Lower leg skin (tissue), 3 donors: ENCODE data around the gene MTHFD1L.
A peak's percentile ranks its signal among the peaks of the same experiment; 100 is the strongest.
"Not testable (repeated sequence)": the region's sequence is repeated elsewhere in the genome, so short reads cannot be mapped to it uniquely, and the experiment has no call there.

Experiments used
- POLR2A ChIP-seq, 2 donors: fragments of 450-650 bp; IDR thresholded peaks; one replicate each; pipeline ENCODE4 v1.6.1; 2016 to 2017; ENCODE audit warnings: antibody characterized with exemption in 2 of 2, mild to moderate bottlenecking in 1 of 2, moderate library complexity in 1 of 2
- TF ChIP-seq, protein P1 (sequence below), 3 donors: fragments of 450-650 bp; IDR thresholded peaks; one replicate each; pipeline ENCODE4 v1.5.1; 2016; ENCODE audit warnings: antibody characterized with exemption in 3 of 3, mild to moderate bottlenecking in 3 of 3, moderate library complexity in 2 of 3

DNA sequence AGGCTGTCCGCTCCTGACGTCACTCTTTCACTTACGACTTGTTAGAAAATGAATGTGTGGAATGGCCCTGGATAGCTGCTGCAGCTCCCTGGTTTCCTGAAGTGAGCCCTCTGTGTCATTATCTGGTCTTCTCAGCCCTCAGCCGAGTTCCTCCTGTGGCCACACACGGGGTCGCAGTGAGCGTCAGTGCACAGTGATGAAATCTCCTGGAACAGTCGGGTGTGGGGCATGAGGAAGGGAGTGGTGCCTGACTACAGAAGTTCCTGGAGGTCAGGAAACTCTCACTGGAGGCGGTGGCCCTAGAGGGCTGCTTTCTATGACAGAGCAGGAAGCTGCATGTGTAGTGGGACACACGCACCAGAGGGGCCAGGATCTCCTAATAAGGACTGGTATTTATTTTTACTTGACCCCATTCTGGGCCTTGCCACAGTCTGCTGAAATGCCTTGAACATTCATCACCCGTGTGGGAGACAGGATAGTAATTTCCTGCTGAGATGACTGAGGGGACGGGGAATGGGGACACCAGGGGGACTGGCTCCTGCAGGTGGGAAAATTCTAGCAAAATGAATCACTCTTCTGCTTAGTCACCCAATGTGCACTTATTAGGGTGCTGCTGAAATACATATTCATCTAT lies 175.5 kb downstream of the MTHFD1L start:
- TF ChIP-seq, protein P1, sequence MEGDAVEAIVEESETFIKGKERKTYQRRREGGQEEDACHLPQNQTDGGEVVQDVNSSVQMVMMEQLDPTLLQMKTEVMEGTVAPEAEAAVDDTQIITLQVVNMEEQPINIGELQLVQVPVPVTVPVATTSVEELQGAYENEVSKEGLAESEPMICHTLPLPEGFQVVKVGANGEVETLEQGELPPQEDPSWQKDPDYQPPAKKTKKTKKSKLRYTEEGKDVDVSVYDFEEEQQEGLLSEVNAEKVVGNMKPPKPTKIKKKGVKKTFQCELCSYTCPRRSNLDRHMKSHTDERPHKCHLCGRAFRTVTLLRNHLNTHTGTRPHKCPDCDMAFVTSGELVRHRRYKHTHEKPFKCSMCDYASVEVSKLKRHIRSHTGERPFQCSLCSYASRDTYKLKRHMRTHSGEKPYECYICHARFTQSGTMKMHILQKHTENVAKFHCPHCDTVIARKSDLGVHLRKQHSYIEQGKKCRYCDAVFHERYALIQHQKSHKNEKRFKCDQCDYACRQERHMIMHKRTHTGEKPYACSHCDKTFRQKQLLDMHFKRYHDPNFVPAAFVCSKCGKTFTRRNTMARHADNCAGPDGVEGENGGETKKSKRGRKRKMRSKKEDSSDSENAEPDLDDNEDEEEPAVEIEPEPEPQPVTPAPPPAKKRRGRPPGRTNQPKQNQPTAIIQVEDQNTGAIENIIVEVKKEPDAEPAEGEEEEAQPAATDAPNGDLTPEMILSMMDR (IDR thresholded peaks at IDR 0.05), result peak in 1 of 3 donors; percentile 48
- not testable (repeated sequence) for TF ChIP-seq POLR2A (IDR thresholded peaks at IDR 0.05)
